GM12878 (cell line): Measurements from ENCODE around the gene FAM114A1. TPM values are rescaled to one million over a fixed set of nuclear protein-coding genes. Genes with fewer than 3 reads are reported as not detected.

Experiments used
- ATAC-seq: fragments of 200-7000 bp; cut with Tn5 transposase; 3 replicates; pipeline ENCODE4 v1.9.1; 2020; ENCODE audit warnings: mild to moderate bottlenecking, moderate library complexity
- BruUV-seq: library from RNA; stranded (reverse); fragments of 400-500 nt; replicated peaks from 2 replicates; lab custom pipeline; 2021; lab: Mats Ljungman, UMichigan
- CTCF ChIA-PET: fragments of 300-600 bp; sonication (Branson Sonifier 250); formaldehyde crosslinking; extraction: SDS; loops from one replicate; lab custom pipeline; 2021; ENCODE audit warnings: inconsistent platforms; lab: Yijun Ruan, JAX
- POLR2A ChIA-PET: fragments of 350-600 bp; formaldehyde crosslinking; extraction: SDS; loops from one replicate; lab custom pipeline; 2021; ENCODE audit warnings: inconsistent platforms; lab: Charles Lee
- RAD21 ChIA-PET: fragments of 300-600 bp; sonication (Branson Sonifier 250); formaldehyde crosslinking; loops from one replicate; lab custom pipeline; 2023; ENCODE audit warnings: antibody characterized with exemption; ENCODE audit not compliant: unreplicated experiment; lab: Charles Lee
- SMC1A ChIA-PET: fragments of 300-600 bp; sonication (Branson Sonifier 250); formaldehyde crosslinking; loops from one replicate; lab custom pipeline; 2023; ENCODE audit not compliant: unreplicated experiment, uncharacterized antibody; lab: Charles Lee
- DNase-seq: peaks from one replicate; pipeline ENCODE4 v3.0.0-alpha.2; 2011; ENCODE audit warnings: low read depth, low spot score
- FAIRE-seq: peaks from 3 replicates; lab custom pipeline; 2011; peaks lifted over from hg19 to GRCh38; lab: Jason Lieb, UNC
- H2AFZ ChIP-seq: 2 replicates; pipeline ENCODE4 v1.6.0; 2011; ENCODE audit warnings: low read depth, low read length, control low read depth; ENCODE audit not compliant: control insufficient read depth
- H3K27ac ChIP-seq: 2 replicates; pipeline ENCODE4 v1.5.1; 2011; ENCODE audit warnings: control low read depth; ENCODE audit not compliant: control insufficient read depth, insufficient read depth
- H3K27me3 ChIP-seq, 2 experiments: replicated peaks in 1 of 2; 2 replicates each; pipeline versions ENCODE4 v1.6.0 to v1.6.1; 2011; ENCODE audit warnings: low read length in 1 of 2; ENCODE audit not compliant: control insufficient read depth in 2 of 2, insufficient read depth in 2 of 2
- H3K36me3 ChIP-seq, 2 experiments: 2 replicates each; pipeline ENCODE4 v1.5.1; 2011; ENCODE audit warnings: low read length in 1 of 2; ENCODE audit not compliant: control insufficient read depth in 2 of 2, insufficient read depth in 2 of 2
- H3K4me1 ChIP-seq: 2 replicates; pipeline ENCODE4 v1.6.1; 2011; ENCODE audit warnings: mild to moderate bottlenecking, low read length, moderate library complexity, mixed read lengths; ENCODE audit not compliant: control insufficient read depth, insufficient read depth
- H3K4me2 ChIP-seq: 2 replicates; pipeline ENCODE4 v1.6.0; 2011; ENCODE audit warnings: control low read depth; ENCODE audit not compliant: control insufficient read depth, insufficient read depth
- H3K4me3 ChIP-seq: fragments of 200-600 bp; sonication (generic); 2 replicates; pipeline ENCODE4 v1.5.1; 2016
- H3K79me2 ChIP-seq: 2 replicates; pipeline ENCODE4 v1.6.0; 2011; ENCODE audit warnings: low read length; ENCODE audit not compliant: control insufficient read depth, insufficient read depth
- H3K9ac ChIP-seq: 2 replicates; pipeline ENCODE4 v1.8.0; 2011; ENCODE audit warnings: low read length, control low read depth, mixed read lengths; ENCODE audit not compliant: control insufficient read depth, insufficient read depth
- H3K9me3 ChIP-seq: replicated peaks from 3 replicates; pipeline ENCODE4 v1.5.1; 2011; ENCODE audit warnings: mild to moderate bottlenecking, low read length; ENCODE audit not compliant: control insufficient read depth, insufficient read depth
- H4K20me1 ChIP-seq: 2 replicates; pipeline ENCODE4 v1.6.0; 2011; ENCODE audit not compliant: control insufficient read depth, insufficient read depth
- CHD1 ChIP-seq: IDR thresholded peaks from 2 replicates; pipeline ENCODE4 v1.6.1; 2012; ENCODE audit warnings: low read depth, low read length, improper control_type of control experiment
- E2F8 ChIP-seq: fragments of 450-650 bp; IDR thresholded peaks from 2 replicates; pipeline ENCODE4 v1.6.1; 2018; ENCODE audit warnings: mild to moderate bottlenecking, low read depth, moderate library complexity; ENCODE audit not compliant: partially characterized antibody
- ETV6 ChIP-seq, 2 experiments: fragments of 450-650 bp in 1 of 2; IDR thresholded peaks in 1 of 2; conservative IDR thresholded peaks in 1 of 2; 2 replicates each; pipeline ENCODE4 v1.6.1; 2014; ENCODE audit warnings: antibody characterized with exemption in 1 of 2, borderline replicate concordance in 1 of 2, low read depth in 1 of 2, mild to moderate bottlenecking in 1 of 2, moderate library complexity in 1 of 2
- FOXM1 ChIP-seq: IDR thresholded peaks from 2 replicates; pipeline ENCODE4 v1.6.1; 2012; ENCODE audit warnings: low read depth, mild to moderate bottlenecking, inconsistent platforms, low read length, moderate library complexity
- GATAD2B ChIP-seq: fragments of 450-650 bp; conservative IDR thresholded peaks from 2 replicates; pipeline ENCODE4 v1.6.1; 2017; ENCODE audit warnings: low read depth, mild to moderate bottlenecking, moderate library complexity
- IKZF1 ChIP-seq: fragments of 450-650 bp; conservative IDR thresholded peaks from 2 replicates; pipeline ENCODE4 v1.6.1; 2017; ENCODE audit warnings: antibody characterized with exemption, mild to moderate bottlenecking
- NKRF ChIP-seq: fragments of 450-650 bp; conservative IDR thresholded peaks from 2 replicates; pipeline ENCODE4 v1.6.1; 2017; ENCODE audit warnings: mild to moderate bottlenecking, moderate library complexity
- POLR2A ChIP-seq: IDR thresholded peaks from 2 replicates; pipeline ENCODE4 v1.6.1; 2011; ENCODE audit warnings: low read depth, mild to moderate bottlenecking, low read length
- RFX5 ChIP-seq: IDR thresholded peaks from 2 replicates; pipeline ENCODE4 v1.6.1; 2011; ENCODE audit warnings: low read depth, low read length, improper control_type of control experiment
- ZBTB11 ChIP-seq: fragments of 450-650 bp; formaldehyde crosslinking; IDR thresholded peaks from 2 replicates; pipeline ENCODE4 v1.5.0; 2022; ENCODE audit warnings: mild to moderate bottlenecking, missing genetic modification characterization
- WGBS: methylation state at CpG from one replicate; pipeline ENCODE4 v1.1.6; 2016; ENCODE audit warnings: low lambda C conversion rate; ENCODE audit not compliant: insufficient replicate concordance, insufficient coverage; ENCODE audit errors: missing lambda C conversion rate; 5-methylcytosine and 5-hydroxymethylcytosine counted together
- in situ Hi-C: fragments of 300-500 bp; cut with MboI; formaldehyde crosslinking; loops from 9 replicates; pipeline ENCODE4 v1.14.3; 2018; ENCODE audit warnings: mixed read lengths
- intact Hi-C: fragments of 100-400 bp; cut with micrococcal nuclease; formaldehyde crosslinking; loops from one replicate; pipeline ENCODE4 v1.14.2; 2022; ENCODE audit not compliant: unreplicated experiment
- polyA plus RNA-seq, 11 experiments: library from polyadenylated mRNA; depleted of rRNA in 4 of 11; unstranded in 6 of 11; stranded (reverse) in 5 of 11; fragments of >200 nt; fragmentation: Nextera tagmentation in 4 of 11; fragmentation: Illumina TruSeq in 1 of 11; extraction: Ambion mirVana in 4 of 11; extraction: Trizol in 1 of 11; gene quantifications; 1 replicate in 1 of 11; 2 replicates in 10 of 11; pipeline versions ENCODE4 v1.2.1 to v1.2.3, GENCODE V29; 2011 to 2016; ENCODE audit warnings: inconsistent platforms in 2 of 11, missing spikeins in 2 of 11, low read depth in 1 of 11
- total RNA-seq, 4 experiments: library from RNA; depleted of rRNA in 3 of 4; stranded (reverse); fragments of >200 nt in 3 of 4; fragmentation: Illumina TruSeq in 1 of 4; extraction: Trizol in 1 of 4; gene quantifications; 2 replicates each; pipeline versions ENCODE4 v1.2.1 to v1.2.3, GENCODE V29; 2013 to 2021
- TF ChIP-seq, protein P1 (sequence below): fragments of 450-650 bp; IDR thresholded peaks from 2 replicates; pipeline ENCODE4 v1.6.1; 2017; ENCODE audit warnings: mild to moderate bottlenecking

FAM114A1 gene
- total and polyA plus RNA-seq, 10 of the 15 experiments (the other 5 are each of a cell fraction or from before 2014, with no cell fraction given): 1.3 to 6.2 (median 3.9) TPM

DNA sequence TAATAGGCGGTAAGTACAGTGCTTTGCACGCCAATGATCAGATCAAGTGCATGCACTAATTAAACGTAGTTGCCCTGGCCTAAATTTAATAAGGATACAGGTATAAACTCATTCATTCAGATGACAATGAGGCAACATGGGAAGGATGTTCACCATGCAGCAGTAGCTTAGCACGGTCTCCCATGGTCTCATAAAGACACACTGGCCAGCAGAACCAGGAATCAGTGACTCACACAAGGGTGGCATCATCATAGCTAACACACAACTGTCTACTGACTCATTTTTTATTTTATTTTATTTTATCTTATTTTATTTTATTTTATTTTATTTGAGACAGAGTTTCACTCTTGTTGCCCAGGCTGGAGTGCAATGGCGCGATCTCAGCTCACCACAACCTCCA, 121.9 kb downstream of the FAM114A1 start:
- no TSS peak for BruUV-seq
- no peak overlapping the region for H3K4me2 ChIP-seq
- no peak for FAIRE-seq
- ATAC-seq: no peak
- WGBS: over 99% methylated on average over 6 of the region's 6 CpGs
- no peak overlapping the region for H3K4me3 ChIP-seq
- in situ Hi-C loops (no loop called here), intact Hi-C loops (no loop called here)
- H3K27me3 ChIP-seq: no peaks in the 10 kb centered on the region
- H3K27ac ChIP-seq: no peak overlapping the region
- H2AFZ ChIP-seq: no peak overlapping the region
- ChIA-PET POLR2A (interaction anchor here (0.8 kb wide), 1 partner anchor 24 kb away, joined by 3 read pairs; no protein-coding TSS in a partner anchor), CTCF (no interaction called here), RAD21 (no interaction called here), SMC1A (interaction anchor here (0.5 to 2.2 kb wide), 5 partner anchors 9 to 864 kb away, joined by 3 to 5 read pairs (median 3); no protein-coding TSS in a partner anchor)
- peaks cover 33% of the 10 kb centered on the region for H3K4me1 ChIP-seq
- peaks cover 1 to 12% of the 10 kb centered on the region in 2 experiments; a peak in 2 of 4 replicates for H3K36me3 ChIP-seq
- TF ChIP-seq POLR2A (no peak), RFX5 (no peak), GATAD2B (no peak), IKZF1 (no peak), ETV6 (conservative IDR thresholded peaks at IDR 0.05 in 1 of 2, IDR thresholded peaks at IDR 0.05 in 1 of 2; ENCODE audit: borderline replicate concordance in 1 of 2, low read depth in 1 of 2) (no peak), CHD1 (no peak), E2F8 (no peak), NKRF (no peak), ZBTB11 (CRISPR knock-in tag) (no peak), FOXM1 (no peak)
- TF ChIP-seq, protein P1, sequence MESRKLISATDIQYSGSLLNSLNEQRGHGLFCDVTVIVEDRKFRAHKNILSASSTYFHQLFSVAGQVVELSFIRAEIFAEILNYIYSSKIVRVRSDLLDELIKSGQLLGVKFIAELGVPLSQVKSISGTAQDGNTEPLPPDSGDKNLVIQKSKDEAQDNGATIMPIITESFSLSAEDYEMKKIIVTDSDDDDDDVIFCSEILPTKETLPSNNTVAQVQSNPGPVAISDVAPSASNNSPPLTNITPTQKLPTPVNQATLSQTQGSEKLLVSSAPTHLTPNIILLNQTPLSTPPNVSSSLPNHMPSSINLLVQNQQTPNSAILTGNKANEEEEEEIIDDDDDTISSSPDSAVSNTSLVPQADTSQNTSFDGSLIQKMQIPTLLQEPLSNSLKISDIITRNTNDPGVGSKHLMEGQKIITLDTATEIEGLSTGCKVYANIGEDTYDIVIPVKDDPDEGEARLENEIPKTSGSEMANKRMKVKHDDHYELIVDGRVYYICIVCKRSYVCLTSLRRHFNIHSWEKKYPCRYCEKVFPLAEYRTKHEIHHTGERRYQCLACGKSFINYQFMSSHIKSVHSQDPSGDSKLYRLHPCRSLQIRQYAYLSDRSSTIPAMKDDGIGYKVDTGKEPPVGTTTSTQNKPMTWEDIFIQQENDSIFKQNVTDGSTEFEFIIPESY: no peak
- no peak for DNase-seq
- H4K20me1 ChIP-seq: no peaks in the 10 kb centered on the region
- no peaks in the 10 kb centered on the region for H3K79me2 ChIP-seq
- no peak overlapping the region for H3K9ac ChIP-seq
- no peaks in the 10 kb centered on the region for H3K9me3 ChIP-seq
